Activated T-helper 1 cell treated with anti-CD3 and anti-CD28 coated beads, Interleukin-12 subunit alpha, Interleukin-12 subunit beta, Interleukin-2, Interleukin-4 antibody, amounts not matched to agents 30 ng/mL and 10 ng/mL and 1 ng/mL, durations not matched to agents 14 hours and 24 hours and 36 hours (primary cell): Measurements from ENCODE around the gene SAMD4A. TPM values are rescaled to one million over a fixed set of nuclear protein-coding genes. Genes with fewer than 3 reads are reported as not detected.

ENCODE experiments used
- DNase-seq: peaks from one replicate; pipeline ENCODE4 v3.0.0; 2021; ENCODE audit warnings: low spot score
- H3K27ac Mint-ChIP-seq: one replicate; pipeline ENCODE4 v1.8.0; 2021; ENCODE audit warnings: mild to moderate bottlenecking, mixed read lengths
- H3K27me3 Mint-ChIP-seq: one replicate; pipeline ENCODE4 v1.8.0; 2022; ENCODE audit warnings: mild to moderate bottlenecking, moderate library complexity, mixed read lengths; ENCODE audit not compliant: insufficient read depth
- H3K36me3 Mint-ChIP-seq: one replicate; pipeline ENCODE4 v1.8.0; 2021; ENCODE audit warnings: low read depth, mixed read lengths
- H3K4me1 Mint-ChIP-seq: one replicate; pipeline ENCODE4 v1.8.0; 2021; ENCODE audit warnings: low read depth, mixed read lengths
- H3K4me3 Mint-ChIP-seq: one replicate; pipeline ENCODE4 v1.8.0; 2021; ENCODE audit warnings: mild to moderate bottlenecking, moderate library complexity, mixed read lengths
- H3K9me3 Mint-ChIP-seq: one replicate; pipeline ENCODE4 v1.8.0; 2021; ENCODE audit warnings: mixed read lengths
- intact Hi-C: fragments of 100-400 bp; cut with micrococcal nuclease; formaldehyde crosslinking; loops from one replicate; pipeline ENCODE4 v1.15.1; 2024
- total RNA-seq: library from RNA; stranded (reverse); gene quantifications from 2 replicates; pipeline ENCODE4 v1.2.3, GENCODE V29; 2022

The SAMD4A gene
- total RNA-seq, 1 donor from 2014 or later, result 1.8 TPM

DNA sequence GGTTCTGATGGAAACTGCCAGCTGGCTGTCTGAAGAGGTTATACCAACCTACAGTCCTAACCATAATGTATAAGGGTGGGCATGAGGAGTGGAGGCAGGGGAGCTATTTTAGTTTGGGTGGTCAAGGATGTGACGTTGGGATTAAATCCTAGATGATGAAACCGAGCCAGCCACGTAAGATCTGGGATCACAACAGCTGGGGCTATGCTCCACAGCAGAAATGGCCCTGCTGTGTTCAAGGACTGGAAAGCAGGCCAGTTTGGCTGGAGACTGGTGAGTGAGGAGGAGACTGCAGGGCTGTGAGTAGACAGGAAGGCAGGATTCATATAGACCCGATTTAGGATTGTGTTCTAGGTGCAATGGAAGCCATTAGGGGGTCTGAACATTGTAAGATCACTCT, 66.1 kb downstream of the SAMD4A start:
- H3K4me1 Mint-ChIP-seq, result peaks cover 17% of the 10 kb centered on the region
- DNase-seq, result no peak
- no peak overlapping the region for H3K4me3 Mint-ChIP-seq
- H3K27ac Mint-ChIP-seq, result no peak overlapping the region
- H3K36me3 Mint-ChIP-seq, result no peaks in the 10 kb centered on the region
- H3K9me3 Mint-ChIP-seq, result peaks cover 7% of the 10 kb centered on the region
- intact Hi-C loops, result no loop called here
- peaks cover 7% of the 10 kb centered on the region for H3K27me3 Mint-ChIP-seq

DNA sequence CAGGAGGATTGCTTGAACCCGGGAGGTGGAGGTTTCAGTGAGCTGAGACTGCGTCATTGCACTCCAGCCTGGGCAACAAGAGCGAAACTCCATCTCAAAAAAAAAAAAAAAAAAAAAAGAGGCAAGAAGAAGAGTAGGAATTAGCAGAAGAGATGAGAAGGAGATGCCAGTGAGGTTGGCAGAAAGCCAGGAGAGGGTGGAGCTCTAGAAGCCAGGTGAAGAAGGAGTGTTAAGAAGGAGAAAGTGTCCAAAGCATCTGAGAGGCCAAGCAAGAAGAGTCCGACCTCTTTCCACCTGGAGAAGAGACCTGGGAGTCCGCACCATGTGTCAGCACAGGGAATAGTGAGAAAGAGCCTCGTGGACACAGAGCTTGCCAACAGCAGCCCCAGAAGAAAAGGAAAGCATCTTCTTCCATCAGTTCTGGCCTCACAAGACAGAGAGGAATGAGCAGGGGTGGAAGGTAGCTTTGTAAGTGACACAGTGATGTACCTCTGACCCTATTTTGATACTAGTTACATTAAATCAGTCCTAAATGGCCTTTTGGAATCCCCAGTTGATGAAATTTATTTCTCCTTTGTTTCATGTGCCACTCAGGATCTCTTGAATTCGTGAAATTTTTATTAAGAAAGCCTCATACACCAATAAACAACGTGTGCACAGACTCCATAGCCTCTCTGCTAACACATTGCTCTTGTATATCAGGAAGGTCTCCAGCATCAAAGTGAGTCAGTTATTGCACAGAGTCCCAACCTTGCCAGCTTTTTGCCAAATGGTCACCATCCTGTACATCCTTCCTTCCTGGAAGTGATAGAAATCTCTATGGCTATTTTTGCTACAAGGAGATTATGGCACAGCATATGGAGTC, 70.6 kb downstream of the SAMD4A start:
- intact Hi-C loops, result no loop called here
- Mint-ChIP-seq H3K36me3 (no peaks in the 10 kb centered on the region), H3K27ac (no peak overlapping the region), H3K27me3 (peaks cover 22% of the 10 kb centered on the region), H3K9me3 (peaks cover 1% of the 10 kb centered on the region), H3K4me3 (no peak overlapping the region), H3K4me1 (no peaks in the 10 kb centered on the region)
- DNase-seq, result no peak

DNA sequence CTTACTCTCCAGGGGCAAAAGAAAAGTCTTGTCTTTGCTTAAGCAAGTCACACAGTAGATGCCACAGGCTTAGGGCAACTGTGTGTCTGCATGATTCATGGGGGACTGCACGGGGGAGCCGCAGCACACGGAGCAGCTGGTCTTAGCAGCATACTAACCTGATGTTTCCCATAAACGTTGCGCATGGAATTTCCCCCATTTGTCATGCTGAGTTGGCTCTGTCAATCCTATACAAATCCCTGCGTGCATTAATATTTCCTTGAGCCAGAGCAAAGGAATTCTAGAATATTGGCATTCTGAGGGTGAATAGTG, 71.2 kb downstream of the SAMD4A start:
- intact Hi-C loops, result no loop called here
- no peaks in the 10 kb centered on the region for H3K4me1 Mint-ChIP-seq

DNA sequence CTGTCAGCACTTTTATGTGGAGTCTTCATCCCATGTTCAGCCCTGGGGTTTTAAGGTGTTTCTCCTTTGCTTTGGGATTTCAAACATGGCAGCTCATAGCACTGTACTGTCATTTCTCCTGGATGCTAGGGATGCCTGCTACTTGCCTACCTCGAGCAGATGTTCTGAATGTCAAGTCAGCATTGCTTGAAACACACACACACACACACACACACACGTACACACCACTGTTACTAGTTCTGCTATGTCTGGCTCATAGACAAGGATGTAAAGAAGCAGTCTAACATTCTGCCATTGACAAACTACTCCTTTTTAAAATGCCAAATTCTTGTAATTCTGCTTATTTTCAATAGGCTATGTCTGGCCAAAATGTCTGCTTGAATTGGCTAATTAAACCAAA, 72.7 kb downstream of the SAMD4A start:
- no peak overlapping the region for H3K4me3 Mint-ChIP-seq
- no peaks in the 10 kb centered on the region for H3K9me3 Mint-ChIP-seq
- no peaks in the 10 kb centered on the region for H3K36me3 Mint-ChIP-seq
- DNase-seq, result no peak
- intact Hi-C loops, result no loop called here
- H3K4me1 Mint-ChIP-seq, result no peaks in the 10 kb centered on the region
- peaks cover 21% of the 10 kb centered on the region for H3K27me3 Mint-ChIP-seq
- no peak overlapping the region for H3K27ac Mint-ChIP-seq

More for the DNA sequence above, 71.2 kb downstream of the SAMD4A start:
- H3K27me3 Mint-ChIP-seq, result peaks cover 22% of the 10 kb centered on the region
- H3K36me3 Mint-ChIP-seq, result no peaks in the 10 kb centered on the region
- H3K9me3 Mint-ChIP-seq, result no peaks in the 10 kb centered on the region
- no peak overlapping the region for H3K27ac Mint-ChIP-seq
- no peak for DNase-seq
- no peak overlapping the region for H3K4me3 Mint-ChIP-seq

DNA sequence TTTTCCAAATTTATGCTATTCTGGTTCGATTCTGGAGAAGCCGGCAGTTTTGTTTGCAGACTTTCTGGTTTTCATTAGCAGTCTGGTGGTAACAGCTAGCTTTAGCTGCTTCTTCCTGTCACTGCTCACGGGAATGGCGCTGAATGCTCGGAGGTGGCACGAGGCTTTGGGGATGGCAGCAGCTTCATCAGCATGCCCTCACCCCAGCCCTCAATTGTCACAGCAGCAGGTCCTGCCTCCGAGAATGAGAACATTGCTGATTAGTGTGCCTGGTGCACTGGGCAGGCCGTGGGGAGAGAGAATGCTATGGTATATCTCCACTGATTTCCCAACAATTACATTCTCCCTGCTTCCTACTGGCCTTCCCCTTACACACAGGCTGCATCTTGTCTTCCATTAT, 73.6 kb downstream of the SAMD4A start:
- H3K27me3 Mint-ChIP-seq, result peaks cover 21% of the 10 kb centered on the region
- no peaks in the 10 kb centered on the region for H3K9me3 Mint-ChIP-seq
- no peak for DNase-seq
- no peaks in the 10 kb centered on the region for H3K36me3 Mint-ChIP-seq
- H3K4me3 Mint-ChIP-seq, result no peak overlapping the region
- intact Hi-C loops, result no loop called here
- H3K27ac Mint-ChIP-seq, result no peak overlapping the region
- H3K4me1 Mint-ChIP-seq, result no peaks in the 10 kb centered on the region

DNA sequence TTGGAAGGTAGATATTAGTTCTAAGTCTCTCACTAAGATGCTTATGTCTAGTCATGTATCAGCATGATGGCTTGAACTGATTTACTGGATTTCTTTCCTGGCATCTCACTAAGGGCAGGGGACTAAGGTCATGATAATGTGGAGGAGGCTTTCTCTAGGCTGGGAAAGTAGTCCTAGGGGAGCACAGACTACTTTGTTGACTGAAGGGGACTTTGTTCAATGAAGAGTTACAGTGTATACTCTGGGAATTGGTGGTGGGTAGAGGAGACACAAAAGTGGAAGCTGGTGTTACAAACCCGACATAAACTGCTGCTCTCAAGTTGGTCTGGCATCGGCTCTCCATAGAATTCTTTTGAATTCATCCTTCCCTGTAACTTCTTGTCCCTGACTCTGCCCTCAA, 75.2 kb downstream of the SAMD4A start:
- DNase-seq, result no peak
- H3K27me3 Mint-ChIP-seq, result peaks cover 19% of the 10 kb centered on the region
- intact Hi-C loops, result no loop called here

DNA sequence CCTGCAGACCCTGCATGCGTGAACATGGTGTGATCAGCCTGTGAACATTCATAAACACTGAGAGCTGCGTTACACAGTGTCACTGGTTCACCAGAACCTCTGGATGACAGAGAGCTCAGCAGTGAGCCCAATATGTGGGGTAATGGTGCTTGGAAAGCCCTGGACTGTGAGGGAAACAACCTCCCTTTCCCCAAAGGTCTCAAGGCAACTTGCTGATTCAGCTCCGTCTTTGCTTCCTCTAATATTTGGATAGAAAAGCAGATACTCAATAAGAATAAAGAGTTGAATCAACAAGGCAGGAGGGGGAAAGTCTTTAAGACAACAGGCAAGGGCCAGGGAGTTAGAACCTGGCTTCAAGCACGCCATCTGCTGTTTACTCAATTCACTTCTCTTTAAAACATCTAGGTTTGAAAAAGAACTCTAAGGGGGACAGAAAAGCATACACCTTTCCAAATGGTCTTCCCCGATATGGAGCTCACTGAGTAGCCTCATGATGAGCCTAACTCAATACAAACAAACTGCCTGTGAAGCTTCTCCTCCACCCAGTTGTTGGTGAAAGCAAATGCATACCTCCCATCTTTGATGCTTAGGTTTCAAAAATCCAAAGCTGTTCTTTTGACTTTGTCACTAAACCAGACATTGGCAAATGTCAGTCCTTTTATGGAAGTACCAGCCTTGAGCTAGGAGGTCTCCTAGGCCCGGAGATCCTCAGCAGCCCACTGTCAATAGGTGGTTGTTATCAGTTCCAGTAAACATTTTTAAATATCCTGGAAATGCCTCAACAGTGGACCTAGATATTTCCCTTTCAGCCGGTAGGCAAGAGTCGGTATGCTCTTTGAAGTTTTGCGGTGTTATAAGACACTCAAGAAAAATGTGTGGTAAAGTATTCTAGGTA, 76.1 kb downstream of the SAMD4A start:
- Mint-ChIP-seq H3K27ac (no peak overlapping the region), H3K4me1 (peaks cover 6% of the 10 kb centered on the region), H3K36me3 (no peaks in the 10 kb centered on the region), H3K27me3 (peaks cover 16% of the 10 kb centered on the region), H3K4me3 (no peak overlapping the region), H3K9me3 (no peaks in the 10 kb centered on the region)
- no peak for DNase-seq
- intact Hi-C loops, result loop anchor here (1.0 kb wide), 1 partner anchor 79 kb away; no protein-coding TSS in a partner anchor

More for the DNA sequence above, 75.2 kb downstream of the SAMD4A start:
- Mint-ChIP-seq H3K9me3 (no peaks in the 10 kb centered on the region), H3K36me3 (no peaks in the 10 kb centered on the region), H3K4me1 (peaks cover 6% of the 10 kb centered on the region), H3K4me3 (no peak overlapping the region), H3K27ac (no peak overlapping the region)

DNA sequence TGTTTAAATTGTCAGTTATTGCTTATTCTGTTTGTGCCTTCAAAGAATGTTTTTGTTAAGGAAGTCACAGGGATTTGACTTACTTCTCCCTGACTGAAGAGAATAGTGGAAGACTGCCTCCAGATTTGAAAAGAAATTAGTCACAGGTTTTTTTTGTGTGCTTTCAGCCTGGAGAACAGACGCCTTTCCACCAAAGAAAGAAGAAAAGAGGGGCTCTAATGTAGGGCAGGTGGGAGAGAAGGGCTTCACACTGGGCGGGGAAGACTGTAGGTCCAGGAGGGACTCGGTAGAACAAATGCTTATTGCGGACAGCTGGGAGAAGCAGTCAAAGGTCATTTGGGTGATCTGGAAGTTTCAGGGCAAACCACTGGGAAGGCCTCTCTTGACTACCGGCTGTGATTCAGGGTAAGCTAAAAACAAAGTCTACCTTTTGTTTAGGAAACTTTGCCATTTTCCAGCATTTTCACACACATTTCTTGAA, 76.8 kb downstream of the SAMD4A start:
- no peaks in the 10 kb centered on the region for H3K36me3 Mint-ChIP-seq
- no peak overlapping the region for H3K4me3 Mint-ChIP-seq
- no peak overlapping the region for H3K27ac Mint-ChIP-seq
- no peaks in the 10 kb centered on the region for H3K9me3 Mint-ChIP-seq
- H3K4me1 Mint-ChIP-seq, result peaks cover 6% of the 10 kb centered on the region
- DNase-seq, result no peak
- peaks cover 16% of the 10 kb centered on the region for H3K27me3 Mint-ChIP-seq
- intact Hi-C loops, result loop anchor here (1.0 kb wide), 1 partner anchor 79 kb away; no protein-coding TSS in a partner anchor

DNA sequence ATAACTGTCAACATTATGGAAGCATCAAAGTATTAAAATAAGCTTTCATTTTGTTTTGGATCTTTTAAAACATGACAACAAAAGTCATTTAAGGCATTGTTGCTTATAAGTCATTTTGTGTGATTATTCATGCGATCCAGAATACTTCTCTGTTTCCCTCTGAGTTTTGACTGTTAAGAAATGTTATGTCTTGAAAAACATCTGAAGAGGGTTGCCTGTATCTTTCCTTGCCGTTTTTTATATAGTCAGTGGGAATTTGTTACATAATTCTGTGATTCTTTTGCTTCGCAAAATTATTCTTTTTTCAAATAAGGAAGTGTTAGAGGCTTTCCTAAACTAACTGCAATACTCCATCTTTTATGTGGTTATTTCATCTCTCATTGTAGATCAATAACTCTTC, 78.7 kb downstream of the SAMD4A start:
- no peaks in the 10 kb centered on the region for H3K9me3 Mint-ChIP-seq
- no peak overlapping the region for H3K4me3 Mint-ChIP-seq
- peaks cover 10% of the 10 kb centered on the region for H3K27me3 Mint-ChIP-seq
- intact Hi-C loops, result loop anchor here (1.0 kb wide), 1 partner anchor 128 kb away; no protein-coding TSS in a partner anchor
- DNase-seq, result no peak
- peaks cover 6% of the 10 kb centered on the region for H3K4me1 Mint-ChIP-seq
- H3K36me3 Mint-ChIP-seq, result no peaks in the 10 kb centered on the region
- no peak overlapping the region for H3K27ac Mint-ChIP-seq

DNA sequence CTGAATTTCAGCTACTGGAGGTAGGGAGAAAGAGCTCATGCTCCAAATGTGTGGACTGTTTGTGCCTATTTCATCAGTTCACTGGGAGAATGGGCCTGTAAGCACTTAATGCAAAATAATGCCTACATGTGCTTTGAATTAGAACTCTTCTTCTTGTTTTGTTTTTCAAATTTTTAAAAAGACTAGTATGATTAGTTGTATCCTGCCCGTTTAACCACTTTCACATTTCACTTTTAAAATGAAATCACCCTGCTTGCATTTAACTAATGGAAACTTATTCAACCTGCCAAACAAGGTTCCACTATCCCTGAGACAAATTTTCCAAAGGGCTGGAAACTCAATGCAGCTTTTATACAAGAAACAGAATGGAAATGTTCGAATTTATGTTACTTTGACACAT, 79.7 kb downstream of the SAMD4A start:
- no peaks in the 10 kb centered on the region for H3K9me3 Mint-ChIP-seq

DNA sequence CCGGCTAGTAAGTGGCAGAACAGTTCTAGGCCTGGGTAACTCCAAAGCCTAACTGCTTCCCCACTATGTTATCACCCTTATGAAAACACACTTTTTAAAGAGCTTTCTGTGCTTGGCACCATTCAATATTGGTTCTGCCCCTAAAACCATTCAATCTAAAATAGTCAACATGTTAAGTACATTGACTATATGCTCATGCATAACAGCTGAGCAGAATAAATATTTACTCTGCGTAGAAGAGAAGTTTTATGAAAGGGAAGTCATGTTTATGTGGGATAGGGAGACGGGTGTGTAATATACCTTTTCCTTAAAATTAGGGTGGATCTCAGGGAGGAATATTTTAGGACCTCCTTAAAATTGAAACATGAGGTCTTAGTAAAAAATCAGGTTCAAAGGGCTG, 80.5 kb downstream of the SAMD4A start:
- DNase-seq, result no peak
- no peaks in the 10 kb centered on the region for H3K36me3 Mint-ChIP-seq
- no peak overlapping the region for H3K27ac Mint-ChIP-seq
- no peaks in the 10 kb centered on the region for H3K9me3 Mint-ChIP-seq
- H3K27me3 Mint-ChIP-seq, result peaks cover 9% of the 10 kb centered on the region
- H3K4me1 Mint-ChIP-seq, result peaks cover 6% of the 10 kb centered on the region
- intact Hi-C loops, result no loop called here
- no peak overlapping the region for H3K4me3 Mint-ChIP-seq

More for the DNA sequence above, 79.7 kb downstream of the SAMD4A start:
- peaks cover 6% of the 10 kb centered on the region for H3K4me1 Mint-ChIP-seq
- H3K4me3 Mint-ChIP-seq, result no peak overlapping the region
- no peaks in the 10 kb centered on the region for H3K36me3 Mint-ChIP-seq
- H3K27ac Mint-ChIP-seq, result no peak overlapping the region
- DNase-seq, result no peak
- intact Hi-C loops, result loop anchor here (1.0 kb wide), 1 partner anchor 127 kb away; no protein-coding TSS in a partner anchor
- peaks cover 8% of the 10 kb centered on the region for H3K27me3 Mint-ChIP-seq

DNA sequence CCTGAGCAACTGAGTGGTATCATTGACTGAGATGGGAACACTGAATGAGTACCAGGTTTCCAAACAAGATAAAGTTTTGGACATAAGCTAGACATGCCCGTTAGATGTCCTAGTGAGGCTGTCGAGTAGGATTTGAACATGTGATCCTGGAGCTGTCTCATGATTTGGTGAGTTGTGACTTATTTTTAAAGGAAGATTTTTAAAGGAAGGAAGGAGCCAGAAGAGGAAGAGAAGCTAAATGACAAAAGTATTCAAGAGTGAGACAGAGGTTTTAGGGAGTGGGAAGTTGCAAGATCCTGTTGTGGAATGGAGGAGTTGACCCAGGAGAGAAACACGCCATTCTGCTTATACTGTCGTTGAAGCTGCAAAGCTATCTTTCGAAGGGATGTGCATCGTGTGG, 82.1 kb downstream of the SAMD4A start:
- Mint-ChIP-seq H3K36me3 (no peaks in the 10 kb centered on the region), H3K27ac (no peak overlapping the region), H3K4me1 (peaks cover 6% of the 10 kb centered on the region), H3K4me3 (no peak overlapping the region), H3K9me3 (no peaks in the 10 kb centered on the region), H3K27me3 (peaks cover 15% of the 10 kb centered on the region)
- no peak for DNase-seq
- intact Hi-C loops, result no loop called here
